ENCODE measurements around the gene UGT1A4.

GRCh38 chr2:233794128-233794658 is 75.7 kb downstream of the UGT1A4 start:
- TF ChIP-seq, protein P1, sequence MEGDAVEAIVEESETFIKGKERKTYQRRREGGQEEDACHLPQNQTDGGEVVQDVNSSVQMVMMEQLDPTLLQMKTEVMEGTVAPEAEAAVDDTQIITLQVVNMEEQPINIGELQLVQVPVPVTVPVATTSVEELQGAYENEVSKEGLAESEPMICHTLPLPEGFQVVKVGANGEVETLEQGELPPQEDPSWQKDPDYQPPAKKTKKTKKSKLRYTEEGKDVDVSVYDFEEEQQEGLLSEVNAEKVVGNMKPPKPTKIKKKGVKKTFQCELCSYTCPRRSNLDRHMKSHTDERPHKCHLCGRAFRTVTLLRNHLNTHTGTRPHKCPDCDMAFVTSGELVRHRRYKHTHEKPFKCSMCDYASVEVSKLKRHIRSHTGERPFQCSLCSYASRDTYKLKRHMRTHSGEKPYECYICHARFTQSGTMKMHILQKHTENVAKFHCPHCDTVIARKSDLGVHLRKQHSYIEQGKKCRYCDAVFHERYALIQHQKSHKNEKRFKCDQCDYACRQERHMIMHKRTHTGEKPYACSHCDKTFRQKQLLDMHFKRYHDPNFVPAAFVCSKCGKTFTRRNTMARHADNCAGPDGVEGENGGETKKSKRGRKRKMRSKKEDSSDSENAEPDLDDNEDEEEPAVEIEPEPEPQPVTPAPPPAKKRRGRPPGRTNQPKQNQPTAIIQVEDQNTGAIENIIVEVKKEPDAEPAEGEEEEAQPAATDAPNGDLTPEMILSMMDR (IDR thresholded peaks at IDR 0.05 in 4 of 5, conservative IDR thresholded peaks at IDR 0.05 in 1 of 5): no peak
- TF ChIP-seq POLR2A (IDR thresholded peaks at IDR 0.05): no peak

Measured in gastrocnemius medialis (tissue), 4 donors.